ENCODE measurements around the gene FGD5. TPM values are rescaled to one million over a fixed set of nuclear protein-coding genes. Genes with fewer than 3 reads are reported as not detected.

The FGD5 gene
- total and polyA plus RNA-seq, 2 donors (not counting 1 experiment from before 2014, with no cell fraction given): not detected

GRCh38 chr3:14921811-14922705, 103.3 kb downstream of the FGD5 start:
- Histone ChIP-seq H3K27me3 (replicated peaks in 1 of 4; ENCODE audit: control extremely low read depth in 1 of 4, control insufficient read depth in 3 of 4, insufficient read depth in 4 of 4, low read length in 3 of 4) (no peaks in the 10 kb centered on the region), H2AFZ (ENCODE audit: insufficient read depth, low read depth, low read length, poor library complexity, severe bottlenecking) (no peak overlapping the region), H3K9me3 (ENCODE audit: control extremely low read depth in 1 of 3, control insufficient read depth in 2 of 3, insufficient read depth in 1 of 3, low read length in 2 of 3) (peaks cover 0 to 6% (median 0%) of the 10 kb centered on the region in 3 donors), H3K4me2 (replicated peaks; ENCODE audit: low read depth, low read length, poor library complexity, severe bottlenecking) (no peak overlapping the region), H3K4me1 (ENCODE audit: control insufficient read depth in 2 of 2, insufficient read depth in 2 of 2, low read length in 2 of 2) (peaks cover 0 to 6% of the 10 kb centered on the region in 2 donors), H3K27ac (ENCODE audit: low read length in 2 of 2) (no peak overlapping the region), H3K36me3 (replicated peaks in 1 of 2; ENCODE audit: control extremely low read depth in 1 of 2, control insufficient read depth in 1 of 2, extremely low read depth in 1 of 2, insufficient read depth in 2 of 2, low read length in 1 of 2) (no peaks in the 10 kb centered on the region), H4K20me1 (ENCODE audit: control insufficient read depth, insufficient read depth, low read length, poor library complexity, severe bottlenecking) (no peaks in the 10 kb centered on the region), H3K4me3 (ENCODE audit: control extremely low read depth in 1 of 5, extremely low read depth in 1 of 5, insufficient read depth in 1 of 5, low read depth in 2 of 5, low read length in 4 of 5) (no peak overlapping the region), H3K9ac (ENCODE audit: low read length) (no peak overlapping the region), H3K79me2 (ENCODE audit: control insufficient read depth, insufficient read depth, low read length) (no peaks in the 10 kb centered on the region)
- Mint-ChIP-seq H3K27ac (no peak overlapping the region), H3K4me3 (no peak overlapping the region), H3K4me1 (no peaks in the 10 kb centered on the region), H3K27me3 (peaks cover 6% of the 10 kb centered on the region), H3K9me3 (ENCODE audit: insufficient read depth) (no peaks in the 10 kb centered on the region)
- CTCF ChIA-PET: interaction anchor here (0.7 to 3.7 kb wide), 35 partner anchors 10 to 1267 kb away, joined by 3 to 35 read pairs (median 4); partner anchors contain the start of genes C3orf20, CCDC174 and NR2C2
- DNase-seq: no peak
- 90% methylated on average over 19 of the region's 21 CpGs for WGBS (ENCODE audit: insufficient coverage)
- POLR2A ChIA-PET: no interaction called here
- no peak for ATAC-seq (ENCODE audit: low read depth)
- TF ChIP-seq EZH2 (IDR thresholded peaks at IDR 0.05; ENCODE audit: borderline replicate concordance, insufficient read depth, low read depth, low read length, poor library complexity, severe bottlenecking): no peak
- TF ChIP-seq CTCF (IDR thresholded peaks at IDR 0.05): no peak
- intact Hi-C loops (cut with micrococcal nuclease): loop anchor here (2.0 to 10.0 kb wide), 3 partner anchors 413 to 1265 kb away; no protein-coding TSS in a partner anchor

- Histone ChIP-seq H3K79me2 (ENCODE audit: control insufficient read depth, insufficient read depth, low read length) (no peaks in the 10 kb centered on the region), H4K20me1 (ENCODE audit: control insufficient read depth, insufficient read depth, low read length, poor library complexity, severe bottlenecking) (no peaks in the 10 kb centered on the region), H3K9ac (ENCODE audit: low read length) (no peak overlapping the region), H3K4me1 (ENCODE audit: control insufficient read depth in 2 of 2, insufficient read depth in 2 of 2, low read length in 2 of 2) (peaks cover 0 to 6% of the 10 kb centered on the region in 2 donors), H3K36me3 (replicated peaks in 1 of 2; ENCODE audit: control extremely low read depth in 1 of 2, control insufficient read depth in 1 of 2, extremely low read depth in 1 of 2, insufficient read depth in 2 of 2, low read length in 1 of 2) (no peaks in the 10 kb centered on the region), H3K27me3 (replicated peaks in 1 of 4; ENCODE audit: control extremely low read depth in 1 of 4, control insufficient read depth in 3 of 4, insufficient read depth in 4 of 4, low read length in 3 of 4) (no peaks in the 10 kb centered on the region), H3K4me3 (ENCODE audit: control extremely low read depth in 1 of 5, extremely low read depth in 1 of 5, insufficient read depth in 1 of 5, low read depth in 2 of 5, low read length in 4 of 5) (no peak overlapping the region), H3K27ac (ENCODE audit: low read length in 2 of 2) (no peak overlapping the region), H3K4me2 (replicated peaks; ENCODE audit: low read depth, low read length, poor library complexity, severe bottlenecking) (no peak overlapping the region), H2AFZ (ENCODE audit: insufficient read depth, low read depth, low read length, poor library complexity, severe bottlenecking) (no peak overlapping the region), H3K9me3 (ENCODE audit: control extremely low read depth in 1 of 3, control insufficient read depth in 2 of 3, insufficient read depth in 1 of 3, low read length in 2 of 3) (peaks cover 0 to 6% (median 0%) of the 10 kb centered on the region in 3 donors)
- ChIA-PET CTCF (interaction anchor here (0.6 to 2.1 kb wide), 6 partner anchors 9 to 291 kb away, joined by 3 to 9 read pairs (median 4); partner anchors contain the start of gene NR2C2), POLR2A (no interaction called here)
- H3K27ac Mint-ChIP-seq: no peak overlapping the region
- ATAC-seq (ENCODE audit: low read depth): no peak
- H3K27me3 Mint-ChIP-seq: peaks cover 3% of the 10 kb centered on the region
- no peaks in the 10 kb centered on the region for H3K9me3 Mint-ChIP-seq (ENCODE audit: insufficient read depth)
- no peaks in the 10 kb centered on the region for H3K4me1 Mint-ChIP-seq
- WGBS (ENCODE audit: insufficient coverage): 96% methylated on average over 13 of the region's 13 CpGs
- TF ChIP-seq CTCF (IDR thresholded peaks at IDR 0.05) (no peak), EZH2 (IDR thresholded peaks at IDR 0.05; ENCODE audit: borderline replicate concordance, insufficient read depth, low read depth, low read length, poor library complexity, severe bottlenecking) (no peak)
- no peak overlapping the region for H3K4me3 Mint-ChIP-seq
- intact Hi-C loops (cut with micrococcal nuclease): loop anchor here (5.0 to 10.0 kb wide), 2 partner anchors 482 to 1266 kb away; no protein-coding TSS in a partner anchor
- DNase-seq: no peak
Measured at GRCh38 chr3:14922863-14923262, 104.1 kb downstream of the FGD5 start.
